K562 (cell line): ENCODE measurements around the gene XPO1. TPM values are rescaled to one million over a fixed set of nuclear protein-coding genes. Genes with fewer than 3 reads are reported as not detected.

ENCODE experiments used
- ATAC-seq: fragments of 200-7000 bp; cut with Tn5 transposase; 3 replicates; pipeline ENCODE4 v1.9.1; 2020; ENCODE audit warnings: moderate library complexity
- BruUV-seq: library from RNA; stranded (reverse); fragments of 400-500 nt; replicated peaks from 2 replicates; lab custom pipeline; 2021; lab: Mats Ljungman, UMichigan
- CTCF ChIA-PET: fragments of 300-600 bp; formaldehyde crosslinking; extraction: SDS; loops from one replicate; lab custom pipeline; 2021; ENCODE audit warnings: low intra/inter-chr PET ratio; lab: Yijun Ruan, JAX
- POLR2A ChIA-PET: fragments of 300-600, 350-650 bp; sonication (Branson Sonifier 250); formaldehyde crosslinking; extraction: SDS; loops from one replicate; lab custom pipeline; 2021; ENCODE audit warnings: antibody characterized with exemption, inconsistent platforms; lab: Yijun Ruan, JAX
- DNase-seq, 4 experiments: peaks; one replicate each; pipeline versions ENCODE4 v3.0.0 to v3.0.0-alpha.2; 2011 to 2018; ENCODE audit warnings: low spot score in 3 of 4, mixed read lengths in 3 of 4; ENCODE audit errors: extremely low read depth in 1 of 4
- FAIRE-seq: peaks from 2 replicates; lab custom pipeline; 2011; peaks lifted over from hg19 to GRCh38; lab: Jason Lieb, UNC
- H2AFZ ChIP-seq: 2 replicates; pipeline ENCODE4 v1.6.0; 2011; ENCODE audit warnings: low read depth, low read length, control low read depth, inconsistent platforms
- H3K27ac ChIP-seq: fragments of 200-600 bp; 3 replicates; pipeline ENCODE4 v1.8.0; 2011; ENCODE audit warnings: low read depth, mild to moderate bottlenecking, control low read depth, inconsistent platforms, low read length, moderate library complexity, mixed read lengths; ENCODE audit errors: extremely low read depth
- H3K27me3 ChIP-seq, 2 experiments: fragments of 300-600 bp in 1 of 2; 2 replicates in 1 of 2; 3 replicates in 1 of 2; pipeline versions ENCODE4 v1.6.0 to v1.8.0; 2011; ENCODE audit warnings: inconsistent platforms in 2 of 2, low read length in 2 of 2, mild to moderate bottlenecking in 1 of 2, mixed read lengths in 1 of 2, moderate library complexity in 1 of 2; ENCODE audit not compliant: control insufficient read depth in 2 of 2, insufficient read depth in 2 of 2
- H3K36me3 ChIP-seq: fragments of 300-600 bp; 3 replicates; pipeline ENCODE4 v1.8.0; 2011; ENCODE audit warnings: mild to moderate bottlenecking, low read length, inconsistent platforms; ENCODE audit not compliant: control insufficient read depth, insufficient read depth
- H3K4me1 ChIP-seq, 2 experiments: fragments of 200-600 bp in 1 of 2; replicated peaks in 1 of 2; 2 replicates in 1 of 2; 3 replicates in 1 of 2; pipeline versions ENCODE4 v1.5.1 to v1.8.0; 2011; ENCODE audit warnings: inconsistent platforms in 2 of 2, low read length in 2 of 2, mild to moderate bottlenecking in 1 of 2, mixed read lengths in 1 of 2, moderate library complexity in 1 of 2; ENCODE audit not compliant: control insufficient read depth in 2 of 2, insufficient read depth in 2 of 2
- H3K4me2 ChIP-seq: 2 replicates; pipeline ENCODE4 v1.6.1; 2011; ENCODE audit warnings: low read length, control low read depth, inconsistent platforms, mixed read lengths; ENCODE audit not compliant: insufficient read depth
- H3K4me3 ChIP-seq: fragments of 200-600 bp; sonication (generic), shearing (Covaris generic); 2 replicates; pipeline ENCODE4 v1.5.1; 2016; ENCODE audit warnings: control low read depth, inconsistent platforms
- H3K79me2 ChIP-seq: fragments of 200-600 bp; 3 replicates; pipeline ENCODE4 v1.8.0; 2011; ENCODE audit warnings: low read length, inconsistent platforms; ENCODE audit not compliant: control insufficient read depth, insufficient read depth
- H3K9ac ChIP-seq, 2 experiments: 2 replicates each; pipeline versions ENCODE4 v1.6.0 to v1.6.1; 2011; ENCODE audit warnings: low read depth in 2 of 2, low read length in 2 of 2, control low read depth in 1 of 2, inconsistent platforms in 1 of 2, mild to moderate bottlenecking in 1 of 2, mixed read lengths in 1 of 2; ENCODE audit not compliant: insufficient read depth in 1 of 2
- H3K9me1 ChIP-seq: one replicate; pipeline ENCODE4 v1.6.0; 2011; ENCODE audit warnings: inconsistent platforms, mild to moderate bottlenecking, low read length, moderate library complexity; ENCODE audit not compliant: control insufficient read depth, insufficient read depth
- H3K9me3 ChIP-seq: replicated peaks from 2 replicates; pipeline ENCODE4 v1.5.1; 2011; ENCODE audit warnings: low read depth, low read length, inconsistent platforms; ENCODE audit not compliant: control insufficient read depth, insufficient read depth
- H4K20me1 ChIP-seq: replicated peaks from 2 replicates; pipeline ENCODE4 v1.6.1; 2011; ENCODE audit warnings: low read length, inconsistent platforms, mixed read lengths; ENCODE audit not compliant: control insufficient read depth, insufficient read depth
- CBX5 ChIP-seq: IDR thresholded peaks from 2 replicates; pipeline ENCODE4 v1.6.1; 2014; ENCODE audit warnings: low read depth, borderline replicate concordance
- CTCF ChIP-seq, 3 experiments: IDR thresholded peaks in 2 of 3; conservative IDR thresholded peaks in 1 of 3; 2 replicates each; pipeline ENCODE4 v1.5.1; 2011 to 2012; ENCODE audit warnings: low read length in 3 of 3, mild to moderate bottlenecking in 3 of 3, control low read depth in 2 of 3, improper control_type of control experiment in 1 of 3, inconsistent platforms in 1 of 3, low read depth in 1 of 3, mixed read lengths in 1 of 3, moderate library complexity in 1 of 3; ENCODE audit not compliant: insufficient read depth in 2 of 3
- MTA3 ChIP-seq: fragments of 450-650 bp; formaldehyde crosslinking; IDR thresholded peaks from 2 replicates; pipeline ENCODE4 v1.6.1; 2017; ENCODE audit warnings: mild to moderate bottlenecking, borderline replicate concordance
- NCOA4 ChIP-seq: fragments of 450-650 bp; IDR thresholded peaks from 2 replicates; pipeline ENCODE4 v1.6.1; 2018; ENCODE audit warnings: mild to moderate bottlenecking; ENCODE audit not compliant: partially characterized antibody
- PRMT5 ChIP-seq: sonication (generic); formaldehyde crosslinking; IDR thresholded peaks from 2 replicates; pipeline ENCODE4 v1.5.0; 2020; ENCODE audit warnings: missing genetic modification reagents
- SPI1 ChIP-seq: IDR thresholded peaks from 2 replicates; pipeline ENCODE4 v1.6.1; 2011; ENCODE audit warnings: low read depth, low read length, control low read depth, borderline replicate concordance
- ZNF280A ChIP-seq: fragments of 450-650 bp; IDR thresholded peaks from 2 replicates; pipeline ENCODE4 v1.6.1; 2018; ENCODE audit warnings: mild to moderate bottlenecking, low read depth; ENCODE audit not compliant: partially characterized antibody
- WGBS: fragments of 100-300 bp; shearing (Covaris generic); methylation state at CpG from one replicate; pipeline ENCODE4 v1.1.6; 2016; ENCODE audit warnings: low coverage, mixed read lengths; ENCODE audit not compliant: insufficient coverage; ENCODE audit errors: missing lambda C conversion rate; 5-methylcytosine and 5-hydroxymethylcytosine counted together
- in situ Hi-C: fragments of 300-500 bp; cut with MboI; formaldehyde crosslinking; loops from 4 replicates; pipeline ENCODE4 v1.15.0; 2018; ENCODE audit warnings: inconsistent platforms, mixed read lengths
- intact Hi-C: fragments of 100-400 bp; cut with micrococcal nuclease; formaldehyde crosslinking; loops from 2 replicates; pipeline ENCODE4 v1.14.2; 2022
- polyA plus RNA-seq, 8 experiments: library from polyadenylated mRNA; depleted of rRNA in 4 of 8; stranded (reverse) in 5 of 8; unstranded in 3 of 8; fragments of >200 nt; fragmentation: Nextera tagmentation in 2 of 8; fragmentation: Illumina TruSeq in 1 of 8; extraction: Ambion mirVana in 2 of 8; extraction: Trizol in 1 of 8; gene quantifications; 2 replicates each; pipeline versions ENCODE4 v1.2.1 to v1.2.3, GENCODE V29; 2011 to 2014; ENCODE audit warnings: inconsistent platforms in 1 of 8, missing spikeins in 1 of 8
- total RNA-seq, 7 experiments: library from RNA; depleted of rRNA in 6 of 7; stranded (reverse); fragments of >200 nt in 6 of 7; fragmentation: Illumina TruSeq in 2 of 7; extraction: Trizol in 2 of 7; gene quantifications; 2 replicates each; pipeline versions ENCODE4 v1.2.1 to v1.2.3, GENCODE V29; 2011 to 2021; ENCODE audit warnings: low replicate concordance in 1 of 7

The XPO1 gene
- total and polyA plus RNA-seq, 9 of the 15 experiments (the other 6 are each of a cell fraction or from before 2014, with no cell fraction given), result 86.2 to 307 (median 216) TPM

GRCh38 chr2:61434314-61434713 lies 103.8 kb downstream of the XPO1 start:
- intact Hi-C loops, result no loop called here
- no TSS peak for BruUV-seq
- Histone ChIP-seq H4K20me1 (peaks cover 34% of the 10 kb centered on the region), H3K27ac (no peak overlapping the region), H2AFZ (no peak overlapping the region)
- TF ChIP-seq MTA3 (no peak), SPI1 (peak; percentile 60; the same call in 1 of the 2 replicates)
- TF ChIP-seq, all 486 proteins: peak for 1
- in situ Hi-C loops, result no loop called here
- DNase-seq (no peak), ATAC-seq (peak; percentile 13), FAIRE-seq (no peak)
- ChIA-PET CTCF (no interaction called here), POLR2A (interaction anchor here (0.6 to 1.4 kb wide), 2 partner anchors 8 to 23 kb away, joined by 3 to 5 read pairs; no protein-coding TSS in a partner anchor)
- peaks cover 97% of the 10 kb centered on the region for H3K79me2 ChIP-seq
- H3K4me3 ChIP-seq, result no peak overlapping the region
- H3K4me2 ChIP-seq, result no peak overlapping the region
- no peaks in the 10 kb centered on the region for H3K36me3 ChIP-seq
- peaks cover 4% of the 10 kb centered on the region in 2 experiments; a peak in 2 of 5 replicates for H3K4me1 ChIP-seq
- H3K9ac ChIP-seq, result peak overlapping the region in 1 of 2 experiments; percentile 35; a peak in 1 of 4 replicates
- H3K27me3 ChIP-seq, result no peaks in the 10 kb centered on the region
- peaks cover 6% of the 10 kb centered on the region for H3K9me1 ChIP-seq
- H3K9me3 ChIP-seq, result no peaks in the 10 kb centered on the region

- WGBS, result 71% methylated on average over 1 of the region's 1 CpG
- Histone ChIP-seq H4K20me1 (peaks cover 27% of the 10 kb centered on the region), H3K27ac (no peak overlapping the region), H3K9me1 (peaks cover 2% of the 10 kb centered on the region), H3K27me3 (no peaks in the 10 kb centered on the region), H3K4me1 (peaks cover 0 to 4% of the 10 kb centered on the region in 2 experiments; a peak in 2 of 5 replicates), H3K9ac (no peak overlapping the region; a peak in 1 of 4 replicates), H3K36me3 (no peaks in the 10 kb centered on the region), H3K4me3 (no peak overlapping the region), H2AFZ (no peak overlapping the region), H3K4me2 (no peak overlapping the region), H3K9me3 (no peaks in the 10 kb centered on the region), H3K79me2 (peaks cover 96% of the 10 kb centered on the region)
- POLR2A ChIA-PET, result interaction anchor here (1.0 kb wide), 1 partner anchor 9 kb away, joined by 3 read pairs; no protein-coding TSS in a partner anchor
- in situ Hi-C loops, result no loop called here
- peak; percentile 75 for ATAC-seq
- intact Hi-C loops, result no loop called here
- no peak for FAIRE-seq
- DNase-seq, result no peak
- no TSS peak for BruUV-seq
- CTCF ChIA-PET, result no interaction called here
- TF ChIP-seq CBX5 (no peak), MTA3 (no peak), ZNF280A (no peak), NCOA4 (no peak), CTCF (IDR thresholded peaks at IDR 0.05 in 2 of 3, conservative IDR thresholded peaks at IDR 0.05 in 1 of 3; ENCODE audit: insufficient read depth in 2 of 3, low read depth in 1 of 3, low read length in 3 of 3) (0 out of 6 replicates have a peak, but pooled peaks of 1 of the 3 experiments have one; percentile 18), PRMT5 (CRISPR knock-in tag) (no peak)
Observed at GRCh38 chr2:61433606-61434005, 104.5 kb downstream of the XPO1 start.
